H1 (cell line): ENCODE data around the gene CDH9. TPM values are rescaled to one million over a fixed set of nuclear protein-coding genes. Genes with fewer than 3 reads are reported as not detected.

ENCODE experiments used
- CTCF ChIA-PET: fragments of 300-600 bp; sonication (Branson Sonifier 250); formaldehyde crosslinking; loops from one replicate; lab custom pipeline; 2021; ENCODE audit not compliant: partially characterized antibody; lab: Charles Lee
- POLR2A ChIA-PET: fragments of 300-600 bp; sonication (Branson Sonifier 250); formaldehyde crosslinking; loops from one replicate; lab custom pipeline; 2021; ENCODE audit warnings: inconsistent platforms; ENCODE audit not compliant: partially characterized antibody; lab: Charles Lee
- DNase-seq, 2 experiments: peaks; one replicate each; pipeline versions ENCODE4 v3.0.0 to v3.0.0-alpha.2; 2010 to 2022; ENCODE audit warnings: low spot score in 2 of 2, low read depth in 1 of 2, mixed read lengths in 1 of 2
- FAIRE-seq: peaks from 2 replicates; lab custom pipeline; 2011; peaks lifted over from hg19 to GRCh38; lab: Jason Lieb, UNC
- H2AFZ ChIP-seq: 2 replicates; pipeline ENCODE4 v1.8.1; 2012; ENCODE audit warnings: low read length, inconsistent platforms
- H2AK5ac ChIP-seq: 2 replicates; pipeline ENCODE4 v1.6.1; 2013; ENCODE audit warnings: low read depth, low read length
- H2BK120ac ChIP-seq: replicated peaks from 2 replicates; pipeline ENCODE3; 2013; ENCODE audit warnings: low read depth, low read length, inconsistent platforms
- H2BK12ac ChIP-seq: 2 replicates; pipeline ENCODE4 v1.6.1; 2013; ENCODE audit warnings: low read depth, low read length
- H2BK15ac ChIP-seq: 2 replicates; pipeline ENCODE4 v1.6.1; 2013; ENCODE audit warnings: low read length
- H2BK20ac ChIP-seq: 2 replicates; pipeline ENCODE4 v1.6.1; 2013; ENCODE audit warnings: low read length
- H2BK5ac ChIP-seq: 2 replicates; pipeline ENCODE4 v1.6.1; 2013; ENCODE audit warnings: low read depth, low read length
- H3K14ac ChIP-seq: 2 replicates; pipeline ENCODE4 v1.6.1; 2013; ENCODE audit warnings: inconsistent platforms; ENCODE audit not compliant: insufficient read length
- H3K18ac ChIP-seq: 2 replicates; pipeline ENCODE4 v1.6.1; 2013; ENCODE audit warnings: low read length; ENCODE audit errors: extremely low read depth
- H3K23ac ChIP-seq: 2 replicates; pipeline ENCODE4 v1.6.1; 2013; ENCODE audit warnings: inconsistent platforms; ENCODE audit not compliant: insufficient read length
- H3K23me2 ChIP-seq: 2 replicates; pipeline ENCODE4 v1.6.1; 2013; ENCODE audit warnings: low read depth, low read length
- H3K27ac ChIP-seq: 2 replicates; pipeline ENCODE4 v1.6.1; 2011; ENCODE audit warnings: low read depth, low read length, inconsistent platforms
- H3K27me3 ChIP-seq, 4 experiments: replicated peaks in 1 of 4; 1 replicate in 1 of 4; 2 replicates in 3 of 4; pipeline versions ENCODE4 v1.6.1 to v1.8.1; 2011 to 2013; ENCODE audit warnings: low read length in 3 of 4, mild to moderate bottlenecking in 3 of 4, inconsistent platforms in 2 of 4, mixed read lengths in 2 of 4, moderate library complexity in 1 of 4; ENCODE audit not compliant: control insufficient read depth in 3 of 4, insufficient read depth in 3 of 4; ENCODE audit errors: extremely low read depth in 1 of 4
- H3K36me3 ChIP-seq, 4 experiments: 2 replicates each; pipeline versions ENCODE4 v1.6.1 to v1.8.1; 2011 to 2013; ENCODE audit warnings: mild to moderate bottlenecking in 4 of 4, low read length in 3 of 4, moderate library complexity in 2 of 4, control low read depth in 1 of 4, inconsistent platforms in 1 of 4; ENCODE audit not compliant: insufficient read depth in 4 of 4, control insufficient read depth in 2 of 4
- H3K4ac ChIP-seq: replicated peaks from 2 replicates; pipeline ENCODE3; 2013; ENCODE audit warnings: low read length, low read depth, mixed read lengths, inconsistent platforms; ENCODE audit not compliant: insufficient read length
- H3K4me1 ChIP-seq, 4 experiments: replicated peaks in 1 of 4; 1 replicate in 1 of 4; 2 replicates in 3 of 4; pipeline versions ENCODE4 v1.6.1 to v1.8.1; 2011 to 2013; ENCODE audit warnings: low read length in 3 of 4, inconsistent platforms in 2 of 4, mixed read lengths in 1 of 4; ENCODE audit not compliant: insufficient read depth in 4 of 4, control insufficient read depth in 3 of 4
- H3K4me2 ChIP-seq, 2 experiments: 2 replicates each; pipeline versions ENCODE4 v1.6.1 to v1.8.1; 2011 to 2013; ENCODE audit warnings: low read depth in 2 of 2, low read length in 2 of 2, control low read depth in 1 of 2, inconsistent platforms in 1 of 2, mild to moderate bottlenecking in 1 of 2; ENCODE audit not compliant: insufficient read depth in 1 of 2
- H3K4me3 ChIP-seq, 4 experiments: fragments of 200-600, 300-600 bp in 1 of 4; sonication (generic), shearing (Covaris generic), sonication (Bioruptor Twin) in 1 of 4; 2 replicates each; pipeline versions ENCODE4 v1.5.1 to v1.8.1; 2011 to 2016; ENCODE audit warnings: low read length in 4 of 4, low read depth in 3 of 4, control low read depth in 2 of 4, inconsistent platforms in 2 of 4, mild to moderate bottlenecking in 2 of 4, mixed read lengths in 1 of 4, moderate library complexity in 1 of 4; ENCODE audit not compliant: insufficient read depth in 2 of 4; ENCODE audit errors: extremely low read depth in 1 of 4
- H3K56ac ChIP-seq: replicated peaks from 2 replicates; pipeline ENCODE3; 2013; ENCODE audit warnings: low read depth, mild to moderate bottlenecking, mixed read lengths, low read length, inconsistent platforms; ENCODE audit not compliant: insufficient read length
- H3K79me1 ChIP-seq: 2 replicates; pipeline ENCODE4 v1.6.1; 2013; ENCODE audit warnings: low read depth, low read length, control low read depth
- H3K79me2 ChIP-seq, 2 experiments: 2 replicates each; pipeline versions ENCODE4 v1.6.1 to v1.8.1; 2012 to 2013; ENCODE audit warnings: low read length in 2 of 2, mild to moderate bottlenecking in 2 of 2, inconsistent platforms in 1 of 2; ENCODE audit not compliant: insufficient read depth in 2 of 2, control insufficient read depth in 1 of 2
- H3K9ac ChIP-seq, 4 experiments: replicated peaks in 1 of 4; 1 replicate in 1 of 4; 2 replicates in 3 of 4; pipeline versions ENCODE4 v1.6.1 to v1.8.1; 2011 to 2013; ENCODE audit warnings: low read depth in 3 of 4, low read length in 3 of 4, control low read depth in 2 of 4, mild to moderate bottlenecking in 2 of 4, moderate library complexity in 2 of 4, inconsistent platforms in 1 of 4; ENCODE audit errors: extremely low read depth in 1 of 4
- H3K9me3 ChIP-seq, 2 experiments: 2 replicates each; pipeline versions ENCODE4 v1.6.1 to v1.8.1; 2012 to 2013; ENCODE audit warnings: mild to moderate bottlenecking in 2 of 2, moderate library complexity in 2 of 2, control low read depth in 1 of 2, inconsistent platforms in 1 of 2, low read depth in 1 of 2, low read length in 1 of 2, mixed read lengths in 1 of 2; ENCODE audit not compliant: insufficient read depth in 2 of 2
- H4K20me1 ChIP-seq, 2 experiments: replicated peaks in 1 of 2; 2 replicates each; pipeline versions ENCODE3 to v1.8.1; 2011 to 2013; ENCODE audit warnings: inconsistent platforms in 2 of 2, low read length in 2 of 2, mild to moderate bottlenecking in 1 of 2; ENCODE audit not compliant: insufficient read depth in 2 of 2, control insufficient read depth in 1 of 2
- H4K5ac ChIP-seq: 2 replicates; pipeline ENCODE4 v1.6.1; 2013; ENCODE audit warnings: low read length, low read depth, mixed read lengths, inconsistent platforms; ENCODE audit not compliant: insufficient read length
- H4K8ac ChIP-seq: 2 replicates; pipeline ENCODE4 v1.8.0; 2013; ENCODE audit warnings: mild to moderate bottlenecking, moderate library complexity, low read length, inconsistent platforms; ENCODE audit not compliant: insufficient read depth; ENCODE audit errors: extremely low read depth
- H4K91ac ChIP-seq: replicated peaks from 2 replicates; pipeline ENCODE3; 2013; ENCODE audit warnings: low read length, mixed read lengths, inconsistent platforms; ENCODE audit not compliant: insufficient read length
- BACH1 ChIP-seq: IDR thresholded peaks from 2 replicates; pipeline ENCODE4 v1.6.1; 2012; ENCODE audit warnings: low read length, improper control_type of control experiment
- BCL11A ChIP-seq, 2 experiments: IDR thresholded peaks; one replicate each; pipeline ENCODE4 v1.6.1; 2011; ENCODE audit warnings: low read depth in 2 of 2, low read length in 2 of 2, mild to moderate bottlenecking in 2 of 2
- CBX5 ChIP-seq: fragments of 300-800, 300-1000 bp; sonication (generic); IDR thresholded peaks from 2 replicates; pipeline ENCODE4 v1.7.1; 2016; ENCODE audit warnings: antibody characterized with exemption, low read length, low read depth
- GTF2F1 ChIP-seq: IDR thresholded peaks from 2 replicates; pipeline ENCODE4 v1.6.1; 2012; ENCODE audit warnings: low read depth, low read length, improper control_type of control experiment, borderline replicate concordance
- KDM1A ChIP-seq: fragments of 200-600, 300-600 bp; sonication (generic); IDR thresholded peaks from 2 replicates; pipeline ENCODE4 v1.7.1; 2016; ENCODE audit warnings: mild to moderate bottlenecking, low read length, borderline replicate concordance
- MAFK ChIP-seq: IDR thresholded peaks from 2 replicates; pipeline ENCODE4 v1.6.1; 2012; ENCODE audit warnings: low read depth, mild to moderate bottlenecking, improper control_type of control experiment, low read length
- RBBP5 ChIP-seq: IDR thresholded peaks from 2 replicates; pipeline ENCODE4 v1.7.1; 2012; ENCODE audit warnings: low read depth, mild to moderate bottlenecking, inconsistent platforms, low read length, moderate library complexity, borderline replicate concordance
- SIN3A ChIP-seq, 2 experiments: IDR thresholded peaks in 1 of 2; conservative IDR thresholded peaks in 1 of 2; 2 replicates each; pipeline ENCODE4 v1.6.1; 2011 to 2012; ENCODE audit warnings: low read length in 2 of 2, improper control_type of control experiment in 1 of 2, low read depth in 1 of 2, mild to moderate bottlenecking in 1 of 2
- SP4 ChIP-seq: IDR thresholded peaks from 2 replicates; pipeline ENCODE4 v1.6.1; 2012; ENCODE audit warnings: low read length, inconsistent platforms
- TBP ChIP-seq: IDR thresholded peaks from 2 replicates; pipeline ENCODE4 v1.6.1; 2011; ENCODE audit warnings: low read depth, low read length, improper control_type of control experiment
- WGBS, 2 experiments: shearing (Covaris generic) in 1 of 2; methylation state at CpG; one replicate each; pipeline versions ENCODE4 v1.1.6 to v1.1.7; 2013 to 2015; ENCODE audit warnings: low lambda C conversion rate in 2 of 2, mixed read lengths in 2 of 2, inconsistent platforms in 1 of 2, low coverage in 1 of 2, missing lambda C conversion rate in 1 of 2; ENCODE audit not compliant: insufficient replicate concordance in 2 of 2, insufficient coverage in 1 of 2, insufficient read length in 1 of 2; ENCODE audit errors: extremely low coverage in 1 of 2, missing lambda C conversion rate in 1 of 2; 5-methylcytosine and 5-hydroxymethylcytosine counted together
- polyA plus RNA-seq, 7 experiments: library from polyadenylated mRNA; depleted of rRNA in 3 of 7; stranded (reverse) in 5 of 7; unstranded in 2 of 7; fragments of >200 nt in 5 of 7; fragments of 200-250 nt in 2 of 7; gene quantifications; 1 replicate in 5 of 7; 2 replicates in 1 of 7; 4 replicates in 1 of 7; pipeline versions ENCODE4 v1.2.1 to v1.2.3, GENCODE V29; 2011 to 2013; ENCODE audit warnings: missing spikeins in 2 of 7, mixed read lengths in 2 of 7
- total RNA-seq: library from RNA; stranded (reverse); fragmentation: NEBNext Ultra II Directional; extraction: Animal tissue kit (Norgen Biotek cat#: 25700); gene quantifications from 2 replicates; pipeline ENCODE4 v1.2.1, GENCODE V29; 2021

Gene CDH9
- total and polyA plus RNA-seq, 2 of the 8 experiments (the other 6 are each of a cell fraction or from before 2014, with no cell fraction given), result 0.54 to 1.0 TPM

DNA sequence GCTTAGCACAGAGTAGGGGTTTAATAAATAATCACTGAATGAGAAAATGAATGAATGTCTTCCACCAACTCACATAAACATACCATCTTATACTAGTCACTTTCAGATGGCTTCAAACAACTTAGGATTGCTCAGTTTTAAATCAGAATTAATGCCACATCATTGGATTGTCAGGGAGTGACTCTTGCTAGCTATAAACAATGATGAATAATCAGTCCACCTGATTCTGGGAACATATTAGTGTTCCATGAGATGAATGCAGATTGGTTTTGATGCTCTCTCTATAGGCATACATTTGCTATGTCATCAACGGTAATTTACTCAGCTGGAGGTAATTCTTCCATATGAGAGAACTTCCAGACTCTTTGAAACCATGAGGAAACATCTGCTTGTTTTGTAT, 97.4 kb downstream of the CDH9 start:
- ChIA-PET POLR2A (interaction anchor here (1.0 kb wide), 1 partner anchor 12 kb away, joined by 3 read pairs; no protein-coding TSS in a partner anchor), CTCF (interaction anchor here (0.9 kb wide), 1 partner anchor 63 kb away, joined by 3 read pairs; no protein-coding TSS in a partner anchor)
- Histone ChIP-seq H4K8ac (no peak overlapping the region), H3K9me3 (no peaks in the 10 kb centered on the region), H4K20me1 (no peaks in the 10 kb centered on the region), H3K14ac (no peak overlapping the region), H3K23ac (no peak overlapping the region), H3K79me2 (no peaks in the 10 kb centered on the region), H3K27me3 (no peaks in the 10 kb centered on the region), H2BK12ac (no peak overlapping the region), H2BK120ac (no peak overlapping the region), H3K4ac (no peak overlapping the region), H2BK5ac (no peak overlapping the region), H2BK20ac (no peak overlapping the region), H2AK5ac (no peak overlapping the region), H3K27ac (no peak overlapping the region), H3K56ac (no peak overlapping the region), H2BK15ac (no peak overlapping the region), H3K4me2 (no peak overlapping the region), H4K5ac (no peak overlapping the region), H3K23me2 (no peaks in the 10 kb centered on the region), H3K18ac (no peak overlapping the region), H3K79me1 (no peaks in the 10 kb centered on the region), H4K91ac (no peak overlapping the region), H3K9ac (no peak overlapping the region), H3K4me3 (no peak overlapping the region), H3K36me3 (no peaks in the 10 kb centered on the region), H2AFZ (no peak overlapping the region), H3K4me1 (no peaks in the 10 kb centered on the region)
- no peak for FAIRE-seq
- no peak for TF ChIP-seq TBP
- TF ChIP-seq BCL11A (IDR thresholded peaks at IDR 0.05; ENCODE audit: low read depth in 2 of 2, low read length in 2 of 2), result no peak
- TF ChIP-seq SIN3A (conservative IDR thresholded peaks at IDR 0.05 in 1 of 2, IDR thresholded peaks at IDR 0.05 in 1 of 2; ENCODE audit: low read depth in 1 of 2, low read length in 2 of 2), result no peak
- no peak for TF ChIP-seq RBBP5
- no peak for TF ChIP-seq SP4
- no peak for TF ChIP-seq KDM1A
- TF ChIP-seq MAFK, result no peak
- TF ChIP-seq CBX5, result no peak
- no peak for TF ChIP-seq GTF2F1
- TF ChIP-seq BACH1, result no peak
- 91% methylated on average over 1 of the region's 1 CpG; no CpG with 5 or more reads in 1 of the 2 experiments for WGBS, 2 experiments
- no peak for DNase-seq
